ENCODE measurements around the gene ADGRV1.
A peak's percentile ranks its signal among the peaks of the same experiment; 100 is the strongest.
"Not testable (repeated sequence)": the region's sequence is repeated elsewhere in the genome, so short reads cannot be mapped to it uniquely, and the experiment has no call there.

The ADGRV1 gene

DNA sequence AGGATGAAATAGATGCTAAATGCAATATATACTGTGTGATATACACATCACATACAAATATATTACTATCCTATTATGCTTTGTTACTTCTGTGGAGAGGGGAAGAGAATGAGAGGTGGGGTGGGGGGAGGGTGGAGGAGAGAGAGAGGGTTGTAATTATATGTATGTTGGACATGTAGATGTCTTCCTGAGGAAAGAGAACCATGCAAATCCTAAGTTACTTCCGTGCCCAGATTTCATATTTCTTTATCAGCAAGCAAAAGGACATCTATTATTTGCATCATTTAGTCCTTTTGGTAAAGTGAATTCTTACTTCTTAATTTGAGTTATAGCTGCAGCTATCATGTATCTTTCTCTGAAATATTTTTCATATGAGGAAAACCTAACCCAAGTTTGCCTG is 187.5 kb downstream of the ADGRV1 start:
- DNase-seq = no peak

DNA sequence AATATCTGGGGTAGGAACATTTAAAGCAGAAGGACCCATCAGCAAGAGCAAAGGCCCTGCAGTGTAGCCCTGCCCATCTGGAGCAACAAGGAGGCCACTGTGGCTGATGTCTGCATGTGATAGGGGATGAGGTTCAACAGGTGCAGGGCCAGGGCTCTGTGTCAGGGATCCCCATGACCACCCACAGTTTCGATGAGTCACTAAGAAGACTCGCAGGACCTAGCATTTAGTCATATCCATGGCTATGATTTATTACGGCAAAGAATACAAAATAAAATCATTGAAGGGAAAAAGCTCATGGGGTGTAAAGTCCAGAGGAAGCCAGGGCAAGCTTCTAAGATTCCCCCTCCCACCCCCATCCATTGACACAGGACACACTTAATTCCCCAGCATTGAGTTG is 188.6 kb downstream of the ADGRV1 start:
- no peak for DNase-seq

DNA sequence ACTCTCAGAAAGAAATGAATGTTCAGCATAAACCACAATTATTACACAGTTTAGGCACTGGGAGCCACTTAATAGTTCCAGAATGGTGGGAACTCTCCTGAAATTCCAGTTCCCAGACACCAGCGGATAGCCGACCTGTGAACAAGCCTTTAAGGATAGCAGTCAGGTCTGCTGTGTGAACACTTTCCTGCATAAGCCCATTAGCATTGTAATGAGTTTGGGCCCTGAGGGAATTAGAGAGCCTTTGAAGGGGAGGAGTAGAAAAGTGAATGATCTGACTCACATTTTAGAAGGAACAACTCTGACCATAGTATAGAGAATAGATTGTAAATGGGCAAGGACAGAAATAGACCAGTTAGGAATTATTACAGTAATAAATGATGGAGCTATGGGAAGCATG is 189.1 kb downstream of the ADGRV1 start:
- no peak for DNase-seq

DNA sequence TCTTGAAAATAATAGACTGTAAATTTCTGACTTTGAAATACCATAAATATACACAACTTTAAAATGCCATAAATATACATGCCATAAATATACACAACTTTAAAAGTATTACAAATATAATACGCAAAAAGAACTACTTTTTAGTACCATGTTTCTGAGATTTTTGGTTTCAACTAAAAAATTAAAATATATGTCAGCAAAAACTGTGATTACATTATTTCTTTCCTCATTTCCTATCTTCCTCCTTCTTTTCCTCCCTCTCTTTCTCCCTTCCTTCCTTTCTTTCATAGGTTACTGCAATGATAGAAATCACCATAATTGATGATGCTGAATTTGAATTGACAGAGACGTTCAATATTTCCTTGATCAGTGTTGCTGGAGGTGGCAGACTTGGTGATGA is 200.5 kb downstream of the ADGRV1 start:
- DNase-seq = no peak

DNA sequence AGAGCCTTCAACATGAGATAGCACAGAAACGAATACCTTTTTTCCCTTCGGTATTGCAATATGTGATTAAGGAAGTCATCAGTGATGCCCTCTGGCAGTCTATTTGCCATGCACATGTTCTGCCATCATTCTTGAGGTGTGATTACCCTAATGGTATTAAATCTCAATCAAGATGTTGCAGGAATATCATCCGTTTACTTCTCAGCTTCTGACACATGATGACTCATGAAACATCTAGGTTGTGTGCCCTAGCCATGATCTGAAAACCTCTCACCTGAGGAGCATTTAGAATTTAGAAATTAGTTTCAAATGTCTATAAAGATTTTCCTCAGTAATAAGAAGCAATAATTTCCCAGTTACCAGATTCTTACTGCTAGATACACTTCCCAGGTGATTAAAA is 209.1 kb downstream of the ADGRV1 start:
- DNase-seq = no peak

DNA sequence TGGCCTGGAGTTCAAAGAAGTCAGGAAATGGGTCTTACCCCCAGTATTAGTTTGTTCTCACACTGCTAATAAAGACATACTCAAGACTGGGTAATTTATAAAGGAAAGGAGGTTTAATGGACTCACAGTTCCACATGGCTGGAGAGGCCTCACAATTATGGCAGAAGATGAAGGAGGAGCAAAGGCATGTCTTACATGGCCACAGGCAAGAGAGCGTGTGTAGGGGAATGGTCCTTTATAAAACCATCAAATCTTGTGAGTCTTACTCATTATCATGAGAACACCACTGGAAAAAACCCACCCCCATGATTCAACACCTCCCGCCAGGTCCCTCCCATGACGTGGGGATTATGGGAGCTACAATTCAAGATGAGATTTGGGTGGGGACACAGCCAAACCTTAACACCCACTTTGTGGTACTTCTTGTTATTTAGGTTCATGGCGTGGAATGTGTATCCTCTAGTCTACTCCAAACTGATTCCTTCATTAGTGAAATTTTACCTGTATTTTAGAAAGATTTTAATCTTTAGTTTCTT is 211.5 kb downstream of the ADGRV1 start:
- not testable (repeated sequence) for DNase-seq

DNA sequence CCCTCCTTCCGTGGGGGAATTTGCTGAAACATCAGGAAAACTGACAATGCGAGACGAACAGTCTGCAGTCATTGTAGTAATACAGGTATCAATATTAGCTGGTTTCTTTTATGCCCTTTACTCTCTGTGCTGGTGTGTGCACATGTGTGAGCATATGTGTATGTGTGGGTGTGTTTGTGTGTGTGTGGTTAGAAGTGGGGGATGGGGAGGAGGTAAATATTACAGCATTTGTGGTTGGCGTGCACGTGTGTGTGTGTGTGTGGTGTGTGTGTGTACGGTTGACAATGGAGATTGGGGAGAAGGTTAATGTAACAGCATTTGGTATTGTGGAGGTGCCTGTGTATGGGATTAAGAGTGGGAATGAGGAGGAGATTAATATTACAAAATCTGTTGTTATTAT is 219.4 kb downstream of the ADGRV1 start:
- DNase-seq = no peak

DNA sequence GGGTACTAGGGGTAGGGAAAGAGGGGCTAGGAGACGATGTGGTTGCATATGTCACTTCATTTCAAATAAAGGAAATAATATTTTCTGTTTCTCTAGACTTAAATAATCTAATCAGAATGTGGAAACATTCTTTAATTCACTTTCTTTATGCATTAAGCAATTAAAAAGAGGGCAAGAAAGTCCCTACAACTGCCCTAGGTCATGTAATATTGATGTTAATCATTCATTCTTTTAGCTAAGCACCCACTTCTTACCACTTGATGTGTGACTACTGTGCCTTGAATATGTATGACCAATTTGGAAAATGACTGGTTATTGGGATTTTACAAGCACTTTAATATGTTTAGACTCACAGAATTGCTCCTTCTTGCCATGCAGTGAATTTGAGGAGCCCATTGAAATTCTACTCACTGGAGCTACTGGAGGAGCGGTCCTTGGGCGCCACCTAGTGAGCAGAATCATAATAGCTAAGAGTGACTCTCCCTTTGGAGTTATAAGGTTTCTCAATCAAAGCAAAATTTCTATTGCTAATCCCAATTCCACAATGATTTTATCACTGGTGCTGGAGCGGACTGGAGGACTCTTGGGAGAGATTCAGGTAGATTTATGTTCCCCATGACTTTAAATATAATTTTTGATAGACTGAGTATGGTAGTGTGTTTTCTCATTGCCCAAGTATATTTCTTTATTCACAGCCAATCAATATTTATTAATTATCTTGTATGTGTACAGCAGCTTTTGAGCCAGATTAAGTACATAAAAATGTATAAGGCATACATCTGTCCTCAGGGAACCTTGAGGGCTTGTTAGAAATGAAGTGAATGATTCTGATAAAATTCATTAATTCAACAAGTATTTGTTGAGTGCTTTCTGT is 225.1 kb downstream of the ADGRV1 start:
- peak; percentile 69 to 77 for DNase-seq

DNA sequence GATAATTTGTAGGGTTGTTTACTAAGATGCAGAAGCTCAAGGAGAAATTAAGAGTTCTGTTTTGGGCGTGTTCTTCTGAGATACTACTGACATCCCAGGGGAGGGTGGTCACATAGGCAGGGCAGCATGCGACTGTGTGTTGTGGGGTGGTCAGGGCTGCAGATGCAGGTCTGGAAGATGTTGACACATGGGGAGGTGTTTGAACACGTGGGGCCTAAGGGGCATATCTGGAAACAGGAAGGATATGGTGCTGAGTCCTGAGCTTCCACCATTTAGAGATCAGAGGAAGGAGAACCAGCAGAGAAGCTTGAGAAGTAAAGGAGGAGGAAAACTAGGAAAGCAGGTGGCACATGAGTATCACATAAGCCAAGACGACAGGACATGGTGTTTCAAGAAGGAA is 228.2 kb downstream of the ADGRV1 start:
- no peak for DNase-seq

DNA sequence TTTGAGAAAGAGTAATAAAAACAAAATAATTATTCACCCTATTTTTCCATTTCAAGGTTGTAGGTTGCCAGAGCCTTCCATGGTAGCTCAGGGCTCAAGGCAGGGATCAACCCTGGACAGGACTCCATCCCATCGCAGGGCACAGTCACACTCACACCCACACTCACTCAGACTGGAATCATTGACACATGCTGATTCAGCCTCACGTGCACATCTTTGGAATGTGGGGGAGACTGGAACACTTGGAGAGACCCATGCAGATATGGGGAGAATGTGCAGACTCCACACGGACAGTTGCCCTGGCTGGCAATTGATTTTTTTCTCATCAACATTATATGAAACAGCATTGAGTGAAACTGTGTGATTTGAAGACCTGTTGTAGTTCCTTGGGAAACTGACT is 234.1 kb downstream of the ADGRV1 start:
- DNase-seq = no peak

DNA sequence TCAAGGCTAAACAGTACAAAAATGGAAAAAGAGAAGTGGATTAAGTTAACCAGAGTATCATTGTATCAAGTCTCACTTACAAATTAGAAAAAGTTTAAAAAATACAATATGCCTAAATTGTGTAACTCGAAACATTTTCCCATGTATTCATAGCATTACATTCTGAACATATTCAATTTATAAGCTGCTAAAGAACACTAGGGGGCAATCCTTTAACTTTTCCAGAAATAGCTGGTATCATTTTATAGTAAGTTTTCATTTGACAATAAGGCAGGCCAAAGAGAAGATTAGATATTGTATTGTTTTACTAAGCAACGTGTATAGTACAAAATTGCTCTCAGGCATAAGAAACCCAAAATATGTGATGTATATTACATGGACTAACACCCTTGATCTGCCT is 234.6 kb downstream of the ADGRV1 start:
- DNase-seq = no peak

DNA sequence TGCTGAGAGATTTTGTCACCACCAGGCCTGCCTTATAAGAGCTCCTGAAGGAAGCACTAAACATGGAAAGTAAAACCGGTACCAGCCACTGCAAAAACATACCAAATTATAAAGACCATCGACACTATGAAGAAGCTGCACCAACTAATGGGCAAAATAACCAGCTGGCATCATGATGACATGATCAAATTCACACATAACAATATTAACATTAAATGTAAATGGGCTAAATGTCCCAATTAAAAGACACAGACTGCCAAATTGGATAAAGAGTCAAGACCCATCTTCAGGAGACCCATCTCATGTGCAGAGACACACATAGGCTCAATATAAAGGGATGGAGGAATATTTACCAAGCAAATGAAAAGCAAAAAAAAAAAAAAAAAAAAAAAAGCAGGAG is 238.3 kb downstream of the ADGRV1 start:
- DNase-seq = not testable (repeated sequence)

DNA sequence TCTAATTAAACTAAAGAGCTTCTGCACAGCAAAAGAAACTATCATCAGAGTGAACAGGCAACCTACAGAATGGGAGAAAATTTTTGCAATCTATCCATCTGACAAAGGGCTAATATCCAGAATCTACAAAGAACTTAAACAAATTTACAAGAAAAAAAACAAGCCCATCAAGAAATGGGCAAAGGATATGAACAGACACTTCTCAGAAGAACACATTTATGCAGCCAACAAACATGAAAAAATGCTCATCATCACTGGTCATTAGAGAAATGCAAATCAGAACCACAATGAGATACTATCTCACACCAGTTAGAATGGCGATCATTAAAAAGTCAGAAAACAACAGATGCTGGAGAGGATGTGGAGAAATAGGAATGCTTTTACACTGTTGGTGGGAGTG is 241.5 kb downstream of the ADGRV1 start:
- DNase-seq = not testable (repeated sequence)

DNA sequence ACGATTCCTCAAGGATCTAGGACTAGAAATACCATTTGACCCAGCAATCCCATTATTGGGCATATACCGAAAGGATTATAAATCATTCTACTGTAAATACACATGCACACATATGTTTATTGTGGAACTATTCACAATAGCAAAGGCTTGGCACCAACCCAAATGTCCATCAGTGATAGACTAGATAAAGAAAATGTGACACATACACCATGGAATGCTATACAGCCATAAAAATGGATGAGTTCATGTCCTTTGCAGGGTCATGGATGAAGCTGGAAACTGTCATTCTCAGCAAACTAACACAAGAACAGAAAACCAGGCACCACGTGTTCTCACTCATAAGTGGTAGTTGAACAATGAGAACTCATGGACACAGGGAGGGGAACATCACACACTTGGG is 241.9 kb downstream of the ADGRV1 start:
- DNase-seq = not testable (repeated sequence)

DNA sequence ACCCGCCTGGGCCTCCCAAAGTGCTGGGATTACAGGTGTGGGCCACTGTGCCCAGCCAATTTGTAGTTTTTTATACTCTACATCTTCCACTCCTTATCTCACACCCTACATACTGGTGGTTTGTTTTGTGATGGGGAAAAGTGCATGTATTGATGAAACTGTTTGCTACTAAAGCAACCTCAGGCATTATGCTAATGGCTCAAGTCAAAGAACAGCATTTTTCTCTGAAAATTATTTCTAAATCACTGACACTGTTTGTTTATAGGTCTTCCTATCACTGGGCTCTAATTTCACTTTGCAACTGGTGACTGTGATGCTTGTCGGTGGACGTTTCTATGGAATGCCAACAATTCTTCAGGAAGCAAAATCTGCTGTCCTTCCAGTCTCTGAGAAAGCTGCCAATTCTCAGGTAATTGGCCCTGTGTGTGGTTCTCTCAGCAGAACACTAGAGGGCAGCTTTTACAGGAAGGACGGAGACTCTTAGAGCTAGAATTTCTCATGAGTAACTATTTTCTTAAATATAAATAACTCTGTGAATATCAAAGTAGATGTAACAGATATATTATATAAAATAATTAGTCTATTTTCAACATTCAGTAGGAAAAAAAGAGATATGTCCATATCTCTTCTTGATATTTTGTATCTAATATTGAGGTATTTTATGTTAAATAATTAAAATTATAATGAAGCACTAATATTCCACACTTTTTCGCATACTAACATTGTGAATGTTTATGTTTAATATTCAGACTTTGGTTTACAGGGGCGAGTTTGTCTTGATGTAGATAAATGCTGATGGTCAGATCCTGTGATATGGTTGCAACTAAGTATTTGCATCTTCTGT is 244.1 kb downstream of the ADGRV1 start:
- DNase-seq = no peak

DNA sequence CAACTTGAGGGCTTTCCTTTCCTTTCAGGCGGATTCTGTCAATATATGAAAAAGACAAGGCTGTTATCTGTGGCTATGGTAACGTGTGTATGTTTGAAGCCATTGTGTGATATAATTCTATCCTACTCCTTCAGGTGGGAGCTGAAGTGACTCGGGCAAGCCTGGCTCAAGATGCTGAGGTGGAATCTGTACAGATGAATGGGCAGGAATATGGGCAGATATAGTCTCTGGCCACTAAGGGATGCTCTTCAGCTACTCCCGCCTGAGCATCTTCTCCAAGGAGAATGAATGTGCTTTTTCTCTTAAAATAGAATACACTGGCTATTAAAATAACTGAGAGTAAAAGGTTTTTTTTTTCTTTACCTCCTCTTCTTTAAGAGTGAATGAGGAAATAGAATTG is 244.8 kb downstream of the ADGRV1 start:
- DNase-seq = no peak

DNA sequence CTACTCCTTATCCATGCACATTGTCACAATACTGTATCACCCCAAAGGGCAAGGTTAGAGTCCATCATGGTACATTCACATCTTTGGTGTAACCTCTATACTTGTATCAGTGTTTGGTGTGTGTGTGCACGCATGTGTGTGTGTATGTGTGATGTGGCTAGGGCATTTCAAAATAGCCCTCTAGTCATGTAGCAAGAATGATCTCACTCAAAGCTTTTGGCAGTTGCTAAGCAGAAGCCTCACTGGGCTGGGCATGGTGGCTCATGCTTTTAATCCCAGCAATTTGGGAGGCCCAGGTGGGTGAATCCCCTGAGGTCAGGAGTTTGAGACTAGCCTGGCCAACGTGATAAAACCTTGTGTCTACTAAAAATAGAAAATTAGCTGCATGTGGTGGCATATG is 245.3 kb downstream of the ADGRV1 start:
- no peak for DNase-seq

DNA sequence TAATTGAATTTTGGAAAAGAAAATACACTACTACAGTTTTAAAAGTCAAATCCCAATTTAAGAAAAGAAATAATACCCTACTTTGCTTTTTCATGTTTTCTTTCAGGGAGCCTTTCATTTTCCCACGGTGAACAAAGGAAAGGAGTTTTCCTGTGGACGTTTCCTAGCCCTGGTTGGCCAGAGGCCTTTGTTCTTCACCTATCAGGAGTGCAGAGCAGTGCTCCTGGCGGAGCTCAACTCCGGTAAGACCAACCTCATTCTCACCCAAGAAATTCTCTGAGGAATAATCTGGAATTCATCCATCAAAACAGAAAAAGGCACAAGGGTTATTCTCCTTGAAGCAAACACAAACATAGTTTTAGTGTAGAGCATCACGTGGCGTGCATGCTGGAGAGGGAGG is 248.9 kb downstream of the ADGRV1 start:
- DNase-seq = no peak

DNA sequence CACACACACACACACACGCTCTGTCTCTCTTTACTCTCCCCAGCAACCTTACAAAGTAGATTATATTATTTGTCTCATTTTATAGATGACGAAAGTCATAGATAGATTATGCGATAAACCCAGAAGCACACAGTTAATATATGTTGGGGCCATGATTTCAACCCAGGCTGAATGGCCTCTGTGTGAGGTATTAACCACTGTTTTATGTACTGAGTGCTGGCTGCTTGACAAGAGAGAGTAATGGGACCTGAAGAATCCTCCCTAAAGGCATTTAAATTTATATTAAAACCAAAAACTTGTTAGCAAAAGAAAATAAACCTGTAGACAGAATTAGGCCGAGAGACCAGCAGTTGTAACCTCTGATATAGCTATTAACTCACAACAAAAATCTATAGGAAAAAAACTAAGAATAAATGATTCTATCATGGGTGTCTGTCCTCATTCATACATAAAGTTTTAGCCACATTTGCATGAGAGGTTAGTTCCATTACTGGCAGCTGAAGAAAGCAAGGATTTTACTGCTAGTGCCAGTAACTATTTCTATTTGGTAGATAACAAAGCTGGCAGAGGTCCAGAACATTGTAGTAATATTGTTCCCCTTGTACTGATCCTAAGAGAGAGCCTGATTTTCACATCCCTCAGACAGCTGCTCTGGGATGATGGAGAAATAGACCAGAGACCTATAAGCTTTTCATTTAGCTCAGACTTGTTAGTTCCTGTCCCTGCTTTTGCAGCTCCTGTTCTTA is 250.9 kb downstream of the ADGRV1 start:
- DNase-seq = no peak

DNA sequence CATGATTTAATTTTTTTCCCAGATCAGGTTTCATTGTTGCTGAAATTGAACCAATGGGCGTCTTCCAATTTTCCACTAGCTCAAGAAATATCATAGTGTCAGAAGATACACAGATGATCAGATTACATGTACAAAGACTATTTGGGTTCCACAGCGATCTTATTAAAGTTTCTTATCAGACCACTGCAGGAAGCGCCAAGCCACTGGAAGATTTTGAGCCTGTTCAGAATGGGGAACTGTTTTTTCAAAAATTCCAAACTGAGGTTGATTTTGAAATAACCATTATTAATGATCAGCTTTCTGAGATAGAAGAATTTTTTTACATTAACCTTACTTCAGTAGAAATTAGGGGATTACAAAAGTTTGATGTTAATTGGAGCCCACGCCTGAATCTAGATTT is 251.6 kb downstream of the ADGRV1 start:
- DNase-seq = no peak

DNA sequence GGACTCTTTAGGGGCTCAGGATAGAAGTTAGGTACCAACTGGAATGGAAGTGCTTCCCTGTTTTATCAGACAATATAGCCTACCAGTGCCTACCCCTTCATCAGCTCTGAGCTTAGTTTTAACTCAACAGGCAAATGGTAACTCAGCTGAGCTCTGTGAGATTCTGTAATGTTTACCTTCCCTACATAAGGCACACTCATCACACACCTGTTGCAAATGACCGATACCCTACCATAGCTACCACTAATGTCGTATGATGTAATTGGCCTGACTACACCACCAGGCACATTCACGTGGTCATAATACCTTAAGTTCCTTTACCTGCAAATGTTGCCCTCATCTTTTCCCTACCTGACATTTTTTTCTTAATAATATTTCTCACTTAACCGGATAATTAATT is 254.8 kb downstream of the ADGRV1 start:
- no peak for DNase-seq

DNA sequence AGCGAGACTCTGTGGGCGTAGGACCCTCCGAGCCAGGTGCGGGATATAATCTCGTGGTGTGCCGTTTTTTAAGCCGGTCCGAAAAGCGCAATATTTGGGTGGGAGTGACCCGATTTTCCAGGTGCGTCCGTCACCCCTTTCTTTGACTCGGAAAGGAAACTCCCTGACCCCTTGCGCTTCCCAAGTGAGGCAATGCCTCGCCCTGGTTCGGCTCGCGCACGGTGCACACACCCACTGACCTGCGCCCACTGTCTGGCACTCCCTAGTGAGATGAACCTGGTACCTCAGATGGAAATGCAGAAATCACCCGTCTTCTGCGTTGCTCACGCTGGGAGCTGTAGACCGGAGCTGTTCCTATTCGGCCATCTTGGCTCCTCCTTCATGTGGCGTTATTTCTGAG is 263.5 kb downstream of the ADGRV1 start:
- not testable (repeated sequence) for DNase-seq

DNA sequence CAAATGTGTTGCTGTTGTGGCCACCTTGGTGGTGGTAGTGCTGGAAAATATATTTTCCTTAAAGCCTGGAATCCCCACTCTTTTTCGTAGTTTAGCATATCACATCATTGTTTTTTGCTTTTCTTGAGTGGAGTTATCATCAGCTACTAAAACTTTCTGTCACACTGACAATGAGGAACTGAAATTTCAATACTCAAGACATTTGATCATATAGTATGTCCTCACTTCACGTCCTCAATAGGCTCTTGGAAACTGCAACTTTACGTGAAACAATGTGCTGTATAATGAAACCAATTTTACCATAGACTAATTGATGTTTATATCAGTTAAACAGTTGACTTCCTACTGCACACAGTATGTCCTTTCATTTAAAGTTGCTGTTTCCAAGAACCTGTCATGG is 265.8 kb downstream of the ADGRV1 start:
- DNase-seq = no peak

Data from stimulated activated CD4-positive, alpha-beta T cell treated with anti-CD3 and anti-CD28 coated beads, Interleukin-2, amount 100 ng/mL, for 48 hours (primary cell).